Coronary artery (tissue), 2 donors: ENCODE measurements around the gene GCLC.

Source experiments
- DNase-seq: peaks from one replicate; pipeline ENCODE4 v3.0.0-alpha.2; 2017; ENCODE audit warnings: low spot score
- H3K27ac ChIP-seq, 2 donors: fragments of 200-600 bp; sonication (generic); one replicate each; pipeline ENCODE4 v1.5.1; 2016 to 2019
- H3K4me3 ChIP-seq: fragments of 200-600 bp; sonication (generic); 2 replicates; pipeline ENCODE4 v1.5.1; 2016; ENCODE audit warnings: mild to moderate bottlenecking, moderate library complexity
- TF ChIP-seq, protein P1 (sequence below): fragments of 200-600 bp; sonication (generic); IDR thresholded peaks from one replicate; pipeline ENCODE4 v1.5.1; 2019; ENCODE audit warnings: antibody characterized with exemption

GCLC gene

GRCh38 chr6:53585208-53585900 is 40.5 kb upstream of the GCLC start:
- DNase-seq = no peak
- no peak overlapping the region for H3K27ac ChIP-seq
- no peak overlapping the region for H3K4me3 ChIP-seq
- TF ChIP-seq, protein P1, sequence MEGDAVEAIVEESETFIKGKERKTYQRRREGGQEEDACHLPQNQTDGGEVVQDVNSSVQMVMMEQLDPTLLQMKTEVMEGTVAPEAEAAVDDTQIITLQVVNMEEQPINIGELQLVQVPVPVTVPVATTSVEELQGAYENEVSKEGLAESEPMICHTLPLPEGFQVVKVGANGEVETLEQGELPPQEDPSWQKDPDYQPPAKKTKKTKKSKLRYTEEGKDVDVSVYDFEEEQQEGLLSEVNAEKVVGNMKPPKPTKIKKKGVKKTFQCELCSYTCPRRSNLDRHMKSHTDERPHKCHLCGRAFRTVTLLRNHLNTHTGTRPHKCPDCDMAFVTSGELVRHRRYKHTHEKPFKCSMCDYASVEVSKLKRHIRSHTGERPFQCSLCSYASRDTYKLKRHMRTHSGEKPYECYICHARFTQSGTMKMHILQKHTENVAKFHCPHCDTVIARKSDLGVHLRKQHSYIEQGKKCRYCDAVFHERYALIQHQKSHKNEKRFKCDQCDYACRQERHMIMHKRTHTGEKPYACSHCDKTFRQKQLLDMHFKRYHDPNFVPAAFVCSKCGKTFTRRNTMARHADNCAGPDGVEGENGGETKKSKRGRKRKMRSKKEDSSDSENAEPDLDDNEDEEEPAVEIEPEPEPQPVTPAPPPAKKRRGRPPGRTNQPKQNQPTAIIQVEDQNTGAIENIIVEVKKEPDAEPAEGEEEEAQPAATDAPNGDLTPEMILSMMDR = no peak

- DNase-seq = no peak
- TF ChIP-seq, protein P1 = no peak
- Histone ChIP-seq H3K27ac (no peak overlapping the region), H3K4me3 (no peak overlapping the region)
Observed at GRCh38 chr6:53584726-53585125, 39.8 kb upstream of the GCLC start.

- no peak overlapping the region for H3K4me3 ChIP-seq
- TF ChIP-seq, protein P1 = no peak
Observed at GRCh38 chr6:53583451-53583850, 38.5 kb upstream of the GCLC start.

DNA sequence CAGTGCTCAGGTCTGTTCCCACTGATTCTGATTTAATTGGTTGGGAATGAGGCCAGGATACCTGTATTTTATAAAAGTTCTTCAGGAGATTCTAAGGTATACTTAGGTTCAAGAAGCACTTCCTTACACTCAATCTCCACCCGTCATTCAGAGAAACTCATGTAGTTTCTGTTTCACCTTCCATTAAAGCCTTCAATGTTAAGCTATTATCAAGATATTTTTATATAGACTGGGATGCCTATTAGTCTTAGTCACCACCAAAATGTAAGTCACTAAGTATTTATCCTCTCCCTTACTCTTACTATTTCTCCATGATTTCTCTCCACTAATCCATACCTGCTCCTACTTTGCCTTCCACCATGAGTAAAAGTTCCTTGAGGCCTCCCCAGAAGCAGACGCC is 38.1 kb upstream of the GCLC start:
- DNase-seq = no peak
- TF ChIP-seq, protein P1 = no peak

More at GRCh38 chr6:53583451-53583850, 38.5 kb upstream of the GCLC start:
- DNase-seq = no peak
- no peak overlapping the region for H3K27ac ChIP-seq

DNA sequence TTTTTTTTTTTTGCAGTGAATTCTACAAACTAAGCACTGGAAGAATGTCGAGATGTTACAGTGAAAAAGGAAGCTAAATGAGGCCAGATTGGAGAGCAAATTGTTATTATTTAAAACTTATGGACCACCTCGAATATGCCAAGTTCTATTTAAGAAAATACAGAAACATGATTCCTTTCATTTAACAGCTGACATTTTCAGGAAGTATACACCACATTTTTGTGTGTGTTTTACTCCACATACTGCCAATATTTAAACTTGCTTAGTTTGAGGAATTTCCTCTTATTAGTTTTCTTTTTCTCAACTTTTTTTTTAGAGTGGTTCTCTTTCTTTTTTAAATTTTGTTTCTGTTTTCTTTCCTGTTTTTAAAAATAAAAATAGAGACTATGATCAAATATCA is 37.0 kb upstream of the GCLC start:
- Histone ChIP-seq H3K27ac (no peak overlapping the region), H3K4me3 (no peak overlapping the region)
- no peak for DNase-seq
- TF ChIP-seq, protein P1 = no peak

More for the DNA sequence above, 38.1 kb upstream of the GCLC start:
- no peak overlapping the region for H3K4me3 ChIP-seq
- no peak overlapping the region for H3K27ac ChIP-seq

DNA sequence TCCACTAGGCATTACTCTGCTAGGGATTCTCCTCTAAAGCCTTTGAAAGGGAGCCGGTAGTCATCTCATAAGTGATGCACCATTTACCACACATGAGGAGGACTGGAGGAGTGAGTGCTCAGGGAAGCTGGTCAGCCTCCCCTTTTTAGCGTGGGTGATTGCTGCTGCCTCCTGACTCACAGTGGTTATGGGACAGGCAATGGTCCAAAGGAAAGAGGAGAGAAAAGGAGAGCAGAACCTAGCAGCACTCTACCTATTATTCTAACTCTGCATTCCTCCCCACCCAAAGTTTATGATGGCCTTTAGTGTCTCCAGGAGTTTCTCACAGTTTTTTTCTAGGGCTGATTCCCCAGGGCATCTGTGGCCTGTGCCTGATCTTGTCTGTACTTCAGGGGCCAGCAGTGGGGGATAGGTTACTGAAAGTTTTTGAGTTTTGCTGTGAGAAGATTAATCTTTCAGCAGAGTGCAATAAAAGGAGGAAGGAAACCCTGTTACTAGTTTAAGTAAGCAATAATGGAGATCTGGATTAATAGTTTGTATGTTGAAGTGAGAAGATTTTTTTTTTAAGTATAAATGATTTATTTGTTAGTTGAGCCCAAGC is 36.4 kb upstream of the GCLC start:
- TF ChIP-seq, protein P1 = no peak
- no peak for DNase-seq
- Histone ChIP-seq H3K4me3 (no peak overlapping the region), H3K27ac (no peak overlapping the region)

GRCh38 chr6:53579338-53579737 is 34.4 kb upstream of the GCLC start:
- TF ChIP-seq, protein P1 = no peak
- DNase-seq = no peak
- Histone ChIP-seq H3K4me3 (no peak overlapping the region), H3K27ac (no peak overlapping the region)
